Measurements from ENCODE around the gene NEDD8.

The NEDD8 gene

DNA sequence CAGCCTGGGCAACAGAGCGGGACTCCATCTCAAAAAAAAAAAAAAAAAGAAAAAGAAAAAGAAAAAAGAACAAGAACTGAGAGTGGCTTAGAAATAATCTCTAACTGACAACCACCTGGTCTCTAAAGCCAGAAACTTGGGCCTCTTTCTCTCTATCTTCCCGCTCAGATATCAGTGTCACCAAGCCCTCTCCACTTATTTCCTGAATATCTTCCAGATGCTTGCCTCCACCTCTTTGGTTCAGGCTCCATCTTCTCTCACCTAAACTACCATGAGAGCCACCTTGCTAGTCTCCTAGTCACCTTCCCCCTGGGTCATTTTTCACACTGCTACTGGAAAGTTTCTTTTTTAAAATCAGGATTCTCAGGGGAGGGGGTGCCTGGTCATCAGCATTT, 35.1 kb downstream of the NEDD8 start:
- TF ChIP-seq, protein P1, sequence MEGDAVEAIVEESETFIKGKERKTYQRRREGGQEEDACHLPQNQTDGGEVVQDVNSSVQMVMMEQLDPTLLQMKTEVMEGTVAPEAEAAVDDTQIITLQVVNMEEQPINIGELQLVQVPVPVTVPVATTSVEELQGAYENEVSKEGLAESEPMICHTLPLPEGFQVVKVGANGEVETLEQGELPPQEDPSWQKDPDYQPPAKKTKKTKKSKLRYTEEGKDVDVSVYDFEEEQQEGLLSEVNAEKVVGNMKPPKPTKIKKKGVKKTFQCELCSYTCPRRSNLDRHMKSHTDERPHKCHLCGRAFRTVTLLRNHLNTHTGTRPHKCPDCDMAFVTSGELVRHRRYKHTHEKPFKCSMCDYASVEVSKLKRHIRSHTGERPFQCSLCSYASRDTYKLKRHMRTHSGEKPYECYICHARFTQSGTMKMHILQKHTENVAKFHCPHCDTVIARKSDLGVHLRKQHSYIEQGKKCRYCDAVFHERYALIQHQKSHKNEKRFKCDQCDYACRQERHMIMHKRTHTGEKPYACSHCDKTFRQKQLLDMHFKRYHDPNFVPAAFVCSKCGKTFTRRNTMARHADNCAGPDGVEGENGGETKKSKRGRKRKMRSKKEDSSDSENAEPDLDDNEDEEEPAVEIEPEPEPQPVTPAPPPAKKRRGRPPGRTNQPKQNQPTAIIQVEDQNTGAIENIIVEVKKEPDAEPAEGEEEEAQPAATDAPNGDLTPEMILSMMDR (IDR thresholded peaks at IDR 0.05), result no peak
- H3K36me3 ChIP-seq, result peaks cover 18% of the 10 kb centered on the region
- H3K27me3 ChIP-seq, result no peaks in the 10 kb centered on the region
- peak overlapping the region in 1 of 2 experiments; percentile 93 for H3K4me3 ChIP-seq (ENCODE audit: low read depth in 1 of 2, low read length in 1 of 2)
- H3K9me3 ChIP-seq, result no peaks in the 10 kb centered on the region
- peaks cover 30 to 36% of the 10 kb centered on the region in 2 experiments for H3K4me1 ChIP-seq (ENCODE audit: control insufficient read depth in 1 of 2, insufficient read depth in 1 of 2, low read depth in 1 of 2, low read length in 1 of 2)
- H3K27ac ChIP-seq, result peak overlapping the region; percentile 97

DNA sequence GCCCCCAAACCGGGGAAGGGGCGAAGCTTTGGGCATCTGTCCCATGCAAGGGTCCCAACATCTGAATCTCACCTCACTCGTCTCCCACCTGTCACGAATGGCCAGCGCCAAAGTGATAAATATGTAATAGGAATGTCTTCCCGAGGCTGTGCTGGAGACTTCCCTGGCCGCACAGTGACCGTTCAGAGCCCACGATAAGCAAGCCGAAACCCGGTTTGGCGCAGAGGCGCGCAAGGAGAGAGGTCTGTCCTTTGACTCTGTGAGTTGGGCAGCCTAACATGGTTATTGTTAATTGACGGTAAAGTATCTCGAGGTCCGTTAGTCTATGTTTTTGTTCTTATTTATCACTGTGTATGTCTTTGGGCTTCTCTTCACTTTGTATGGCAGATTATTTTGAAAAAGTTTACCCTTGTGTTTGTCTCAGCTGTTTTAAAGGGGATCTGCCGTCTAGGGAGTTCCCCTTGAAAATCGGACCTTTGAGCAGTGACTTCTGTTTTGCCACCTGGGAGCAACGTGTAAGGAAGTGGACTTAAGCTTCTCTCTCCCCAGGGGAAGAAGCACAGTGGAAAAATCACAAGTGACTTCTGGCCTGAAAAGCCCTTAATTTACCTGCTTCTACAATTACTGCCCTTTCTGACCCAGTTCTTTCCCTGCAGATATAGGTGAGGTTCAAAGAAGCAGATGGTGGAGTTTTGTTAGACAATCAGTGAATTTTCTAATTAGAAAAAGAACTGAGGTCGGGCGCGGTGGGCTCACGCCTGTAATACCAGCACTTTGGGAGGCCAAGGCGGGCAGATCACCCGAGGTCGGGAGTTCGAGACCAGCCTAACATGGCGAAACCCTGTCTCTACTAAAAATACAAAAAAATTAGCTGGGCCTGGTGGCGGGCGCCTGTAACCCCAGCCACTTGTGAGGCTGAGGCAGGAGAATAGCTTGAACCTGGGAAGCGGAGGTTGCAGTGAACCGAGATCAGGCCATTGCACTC, 35.8 kb downstream of the NEDD8 start:
- Histone ChIP-seq H3K4me3 (ENCODE audit: low read depth in 1 of 2, low read length in 1 of 2) (peak overlapping the region; percentile 93 to 97), H3K36me3 (peaks cover 17% of the 10 kb centered on the region), H3K9me3 (no peaks in the 10 kb centered on the region), H3K4me1 (ENCODE audit: control insufficient read depth in 1 of 2, insufficient read depth in 1 of 2, low read depth in 1 of 2, low read length in 1 of 2) (peaks cover 30 to 36% of the 10 kb centered on the region in 2 experiments), H3K27ac (peak overlapping the region; percentile 97), H3K27me3 (no peaks in the 10 kb centered on the region)
- TF ChIP-seq, protein P1 (IDR thresholded peaks at IDR 0.05), result no peak

DNA sequence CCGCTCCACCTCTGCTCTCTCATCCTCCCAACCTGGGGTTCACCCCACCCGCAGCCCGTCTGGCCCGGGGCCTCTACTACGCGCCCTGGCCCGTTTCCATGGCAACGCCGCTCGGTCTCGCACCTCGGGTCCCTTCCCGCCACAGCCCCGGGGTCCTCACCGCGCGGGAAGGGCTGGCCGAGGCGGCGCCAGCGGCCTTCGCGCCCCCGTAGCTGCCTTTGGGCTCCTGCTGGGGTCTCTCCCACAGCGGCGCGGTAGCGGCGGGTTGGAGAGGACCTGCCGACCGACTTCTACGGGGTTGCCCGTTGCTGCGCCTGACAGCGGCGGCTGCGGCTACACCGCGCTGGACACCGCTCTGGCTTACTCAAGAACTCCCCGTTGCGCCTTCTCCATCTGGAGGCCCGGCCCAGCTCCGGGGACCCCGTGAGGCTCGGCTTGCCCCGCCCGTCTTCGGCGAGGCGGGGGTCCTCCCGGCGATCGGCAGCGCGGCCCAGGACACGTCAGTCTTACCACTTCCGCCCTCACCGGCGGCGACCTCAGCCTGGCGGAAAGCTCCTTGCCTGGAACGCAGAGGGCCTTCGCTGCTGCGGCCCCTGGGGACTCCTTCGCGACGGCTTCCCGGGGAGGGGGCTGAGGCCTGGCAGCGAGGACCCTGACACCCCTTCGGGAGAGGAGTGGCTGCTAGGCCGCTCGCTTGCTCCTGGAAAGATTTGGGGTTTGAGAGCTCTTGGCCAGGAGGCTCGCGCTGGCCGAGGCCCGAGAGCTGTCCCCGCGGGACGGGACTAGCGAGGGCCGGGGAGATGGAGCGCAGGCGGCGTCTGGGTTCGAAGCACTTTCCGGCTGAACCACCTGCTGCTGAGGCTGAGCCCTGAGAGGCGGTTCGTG, 36.7 kb downstream of the NEDD8 start, which contains the start of gene TM9SF1:
TSS of gene TM9SF1 (minus strand) at position 256 of the 885 bp plus-strand sequence. CDS start 422 bp downstream, outside the sequence.
- Histone ChIP-seq H3K27me3 (no peaks in the 10 kb centered on the region), H3K36me3 (peaks cover 13% of the 10 kb centered on the region), H3K9me3 (no peaks in the 10 kb centered on the region), H3K27ac (peak within 1 kb of the TSS; percentile 97), H3K4me1 (ENCODE audit: control insufficient read depth in 1 of 2, insufficient read depth in 1 of 2, low read depth in 1 of 2, low read length in 1 of 2) (peaks cover 30 to 36% of the 10 kb centered on the region in 2 experiments), H3K4me3 (ENCODE audit: low read depth in 1 of 2, low read length in 1 of 2) (peak within 1 kb of the TSS; percentile 93 to 97)
- TF ChIP-seq, protein P1 (IDR thresholded peaks at IDR 0.05), result peak; percentile 30

- H3K4me1 ChIP-seq (ENCODE audit: control insufficient read depth in 1 of 2, insufficient read depth in 1 of 2, low read depth in 1 of 2, low read length in 1 of 2), result peaks cover 30 to 36% of the 10 kb centered on the region in 2 experiments
- peaks cover 18% of the 10 kb centered on the region for H3K36me3 ChIP-seq
- H3K4me3 ChIP-seq (ENCODE audit: low read depth in 1 of 2, low read length in 1 of 2), result peak overlapping the region; percentile 93 to 97
- H3K9me3 ChIP-seq, result no peaks in the 10 kb centered on the region
- TF ChIP-seq, protein P1 (IDR thresholded peaks at IDR 0.05), result no peak
- H3K27ac ChIP-seq, result peak overlapping the region; percentile 97
- H3K27me3 ChIP-seq, result no peaks in the 10 kb centered on the region
Observed at GRCh38 chr14:24194873-24195185, 37.3 kb downstream of the NEDD8 start.

- H3K9me3 ChIP-seq, result no peaks in the 10 kb centered on the region
- H3K27me3 ChIP-seq, result no peaks in the 10 kb centered on the region
- H3K4me3 ChIP-seq (ENCODE audit: low read depth in 1 of 2, low read length in 1 of 2), result peak overlapping the region; percentile 93 to 97
- H3K36me3 ChIP-seq, result peaks cover 18% of the 10 kb centered on the region
- H3K4me1 ChIP-seq (ENCODE audit: control insufficient read depth in 1 of 2, insufficient read depth in 1 of 2, low read depth in 1 of 2, low read length in 1 of 2), result peaks cover 31 to 36% of the 10 kb centered on the region in 2 experiments
- H3K27ac ChIP-seq, result peak overlapping the region; percentile 97
- TF ChIP-seq, protein P1 (IDR thresholded peaks at IDR 0.05), result no peak
Observed at GRCh38 chr14:24194186-24194872, 37.8 kb downstream of the NEDD8 start.

All from neutrophil (primary cell).